ENCODE measurements around the gene RHOXF2. TPM values are rescaled to one million over a fixed set of nuclear protein-coding genes. Genes with fewer than 3 reads are reported as not detected.
A peak's percentile ranks its signal among the peaks of the same experiment; 100 is the strongest.
"Not testable (repeated sequence)": the region's sequence is repeated elsewhere in the genome, so short reads cannot be mapped to it uniquely, and the experiment has no call there.

The RHOXF2 gene
- total RNA-seq, 2 experiments from 2014 or later = not detected

DNA sequence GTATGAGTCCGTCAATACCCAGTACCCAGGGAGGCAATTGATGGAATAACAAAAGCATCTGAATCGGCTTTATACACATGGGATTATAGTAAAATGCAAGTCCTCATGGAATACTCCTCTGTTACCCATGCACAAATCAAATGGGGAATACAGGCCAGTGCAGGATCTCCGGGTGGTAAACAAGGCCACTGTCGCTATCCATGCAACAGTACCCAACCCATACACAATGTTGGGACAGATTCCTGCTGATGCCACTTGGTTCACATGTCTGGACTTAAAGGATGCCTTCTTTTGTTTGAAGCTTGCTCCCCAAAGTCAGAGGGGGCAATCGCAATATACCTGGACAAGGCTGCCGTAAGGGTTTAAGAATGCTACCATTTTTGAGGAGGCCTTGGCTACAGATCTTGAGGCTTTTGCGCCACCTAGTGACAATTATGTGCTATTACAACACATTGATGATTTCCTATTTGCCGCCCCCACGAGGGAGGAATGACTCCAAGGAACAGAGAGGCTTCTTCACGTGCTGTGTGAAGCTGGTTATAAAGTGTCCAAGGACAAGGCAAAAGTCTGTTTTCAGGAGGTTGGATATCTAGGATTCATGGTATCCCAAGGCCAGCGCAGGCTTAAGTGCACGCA is 8.2 kb upstream of the RHOXF2 start:
- H3K27me3 Mint-ChIP-seq, H3K4me3 Mint-ChIP-seq, DNase-seq, H3K27ac Mint-ChIP-seq, H3K4me1 Mint-ChIP-seq, H3K36me3 Mint-ChIP-seq, H3K9me3 Mint-ChIP-seq: not testable (repeated sequence)

GRCh38 chrX:120159086-120159485 is 673 bp downstream of the RHOXF2 start:
- H3K27ac Mint-ChIP-seq, DNase-seq, H3K36me3 Mint-ChIP-seq, H3K27me3 Mint-ChIP-seq, H3K4me3 Mint-ChIP-seq, H3K9me3 Mint-ChIP-seq, H3K4me1 Mint-ChIP-seq: not testable (repeated sequence)

DNA sequence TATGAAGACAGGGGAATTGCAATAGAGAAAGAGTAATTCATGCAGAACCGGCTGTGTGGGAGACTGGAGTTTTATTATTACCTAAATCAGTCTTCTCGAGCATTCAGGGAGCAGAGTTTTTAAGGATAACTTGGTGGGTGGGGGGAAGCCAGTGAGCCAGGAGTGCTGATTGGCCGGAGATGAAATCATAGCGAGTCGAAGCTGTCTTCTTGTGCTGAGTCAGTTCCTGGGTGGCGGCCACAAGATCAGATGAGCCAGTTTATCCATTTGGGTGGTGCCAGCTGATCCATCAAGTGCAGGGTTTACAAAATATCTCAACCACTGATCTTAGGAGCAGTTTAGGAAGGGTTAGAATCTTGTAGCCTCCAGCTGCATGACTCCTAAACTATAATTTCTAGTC is 34.8 kb downstream of the RHOXF2 start:
- H3K36me3 Mint-ChIP-seq, H3K4me1 Mint-ChIP-seq, H3K9me3 Mint-ChIP-seq, H3K27me3 Mint-ChIP-seq, H3K27ac Mint-ChIP-seq, DNase-seq, H3K4me3 Mint-ChIP-seq: not testable (repeated sequence)

GRCh38 chrX:120193720-120194119 is 35.3 kb downstream of the RHOXF2 start:
- H3K27me3 Mint-ChIP-seq, H3K36me3 Mint-ChIP-seq, H3K4me3 Mint-ChIP-seq, H3K27ac Mint-ChIP-seq, H3K4me1 Mint-ChIP-seq, DNase-seq, H3K9me3 Mint-ChIP-seq: not testable (repeated sequence)

- H3K9me3 Mint-ChIP-seq, H3K4me1 Mint-ChIP-seq, H3K27ac Mint-ChIP-seq, H3K36me3 Mint-ChIP-seq, H3K4me3 Mint-ChIP-seq, DNase-seq, H3K27me3 Mint-ChIP-seq: not testable (repeated sequence)
Observed at GRCh38 chrX:120195786-120196185, 37.4 kb downstream of the RHOXF2 start.

DNA sequence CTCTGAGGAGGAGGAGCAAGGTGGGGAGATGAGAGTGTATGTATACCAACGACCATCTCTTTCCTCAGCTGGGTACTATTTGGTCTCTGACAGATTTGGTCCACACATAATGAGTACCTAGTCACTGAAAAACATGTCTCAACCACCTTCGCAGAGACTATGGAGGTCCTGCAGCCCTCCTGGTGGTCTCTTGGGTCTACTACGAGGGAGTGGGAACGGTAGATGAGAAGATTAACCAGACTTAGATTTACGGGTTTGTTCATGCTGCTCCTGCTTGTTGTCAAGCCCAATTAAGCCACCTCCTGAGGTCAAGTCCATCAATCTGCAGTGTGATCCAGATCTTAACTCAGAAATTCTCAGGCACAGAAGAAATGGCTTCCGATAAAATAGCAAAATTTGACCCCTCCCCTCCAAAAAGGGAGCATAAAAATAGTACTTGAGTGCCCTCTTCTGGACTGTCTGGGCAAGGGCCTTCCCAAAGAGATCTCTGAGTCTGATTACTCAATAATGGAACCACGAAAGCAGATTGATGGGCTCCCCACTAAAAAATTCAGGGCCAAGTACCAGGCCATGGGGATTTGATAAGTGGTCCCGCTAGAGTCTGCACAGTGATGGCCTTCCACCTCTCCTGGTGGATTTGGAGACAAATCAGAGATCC is 38.3 kb downstream of the RHOXF2 start:
- not testable (repeated sequence) for H3K36me3 Mint-ChIP-seq, H3K9me3 Mint-ChIP-seq, H3K27ac Mint-ChIP-seq, DNase-seq, H3K4me3 Mint-ChIP-seq, H3K4me1 Mint-ChIP-seq, H3K27me3 Mint-ChIP-seq

GRCh38 chrX:120200851-120201250 is 42.4 kb downstream of the RHOXF2 start:
- no peak overlapping the region for H3K4me3 Mint-ChIP-seq
- no peaks in the 10 kb centered on the region for H3K36me3 Mint-ChIP-seq
- H3K4me1 Mint-ChIP-seq = peaks cover 2% of the 10 kb centered on the region
- DNase-seq = no peak
- no peaks in the 10 kb centered on the region for H3K9me3 Mint-ChIP-seq
- no peak overlapping the region for H3K27ac Mint-ChIP-seq
- H3K27me3 Mint-ChIP-seq = no peaks in the 10 kb centered on the region

- no peak overlapping the region for H3K4me3 Mint-ChIP-seq
- DNase-seq = no peak
- H3K27ac Mint-ChIP-seq = no peak overlapping the region
- H3K36me3 Mint-ChIP-seq = no peaks in the 10 kb centered on the region
- H3K4me1 Mint-ChIP-seq = no peaks in the 10 kb centered on the region
- no peaks in the 10 kb centered on the region for H3K9me3 Mint-ChIP-seq
- no peaks in the 10 kb centered on the region for H3K27me3 Mint-ChIP-seq
Observed at GRCh38 chrX:120205816-120206753, 47.7 kb downstream of the RHOXF2 start.

GRCh38 chrX:120207009-120207605 is 48.7 kb downstream of the RHOXF2 start:
- Mint-ChIP-seq H3K4me1 (no peaks in the 10 kb centered on the region), H3K27me3 (no peaks in the 10 kb centered on the region)
- DNase-seq = no peak

GRCh38 chrX:120213438-120214265 is 55.2 kb downstream of the RHOXF2 start:
- Mint-ChIP-seq H3K4me3 (no peak overlapping the region), H3K4me1 (peaks cover 5% of the 10 kb centered on the region), H3K27me3 (no peaks in the 10 kb centered on the region), H3K27ac (no peak overlapping the region), H3K9me3 (no peaks in the 10 kb centered on the region), H3K36me3 (no peaks in the 10 kb centered on the region)
- DNase-seq = peak; percentile 32

More at GRCh38 chrX:120207009-120207605, 48.7 kb downstream of the RHOXF2 start:
- Mint-ChIP-seq H3K9me3 (no peaks in the 10 kb centered on the region), H3K4me3 (no peak overlapping the region), H3K36me3 (no peaks in the 10 kb centered on the region), H3K27ac (no peak overlapping the region)

Other genes starting within 250 kb of the RHOXF2 start
- 1 to 10 TPM; 8.3 to 9.7 TPM for gene NKAP, start 214.9 kb upstream of the RHOXF2 start, total RNA-seq
- gene RHOXF2B, start 80.9 kb upstream of the RHOXF2 start, total RNA-seq = not detected
- gene RHOXF1, start 42.7 kb upstream of the RHOXF2 start, total RNA-seq = not detected
- gene ZBTB33, start 92.2 kb downstream of the RHOXF2 start, total RNA-seq = 10 to 100 TPM; 13.9 to 14.0 TPM
- gene TMEM255A, start 152.8 kb downstream of the RHOXF2 start, total RNA-seq = not detected
- gene ATP1B4, start 203.5 kb downstream of the RHOXF2 start, total RNA-seq = not detected